Lung (tissue), 12 donors: ENCODE measurements around the gene GET4. TPM values are rescaled to one million over a fixed set of nuclear protein-coding genes. Genes with fewer than 3 reads are reported as not detected.

Source experiments
- ATAC-seq: fragments of 200-7000 bp; cut with Tn5 transposase; one replicate; pipeline ENCODE4 v1.9.1; 2020; ENCODE audit warnings: moderate number of reproducible peaks; ENCODE audit not compliant: insufficient read depth, low FRiP score
- DNase-seq, 3 donors: peaks; one replicate each; pipeline ENCODE4 v3.0.0-alpha.2; 2013 to 2017
- H3K27ac ChIP-seq, 2 donors: one replicate each; pipeline ENCODE4 v1.5.1; 2013; ENCODE audit warnings: mild to moderate bottlenecking in 2 of 2, moderate library complexity in 2 of 2, control low read depth in 1 of 2, inconsistent platforms in 1 of 2, low read depth in 1 of 2, low read length in 1 of 2
- H3K27me3 ChIP-seq, 3 donors: one replicate each; pipeline ENCODE4 v1.5.1; 2013; ENCODE audit warnings: low read length in 2 of 3; ENCODE audit not compliant: control insufficient read depth in 3 of 3, insufficient read depth in 3 of 3
- H3K36me3 ChIP-seq, 4 donors: one replicate each; pipeline ENCODE4 v1.5.1; 2013; ENCODE audit warnings: low read length in 4 of 4, mild to moderate bottlenecking in 1 of 4, moderate library complexity in 1 of 4; ENCODE audit not compliant: control insufficient read depth in 4 of 4, insufficient read depth in 4 of 4
- H3K4me1 ChIP-seq, 5 donors: one replicate each; pipeline ENCODE4 v1.5.1; 2013; ENCODE audit warnings: low read length in 5 of 5, mild to moderate bottlenecking in 2 of 5, moderate library complexity in 1 of 5; ENCODE audit not compliant: control insufficient read depth in 5 of 5, insufficient read depth in 5 of 5
- H3K4me3 ChIP-seq: one replicate; pipeline ENCODE4 v1.5.1; 2013; ENCODE audit warnings: mild to moderate bottlenecking, control low read depth, moderate library complexity
- H3K9ac ChIP-seq, 2 donors: one replicate each; pipeline ENCODE4 v1.5.1; 2013; ENCODE audit warnings: low read length in 2 of 2, control low read depth in 1 of 2; ENCODE audit not compliant: insufficient read depth in 1 of 2
- H3K9me3 ChIP-seq, 4 donors: one replicate each; pipeline ENCODE4 v1.5.1; 2013; ENCODE audit warnings: low read length in 3 of 4, mild to moderate bottlenecking in 1 of 4, moderate library complexity in 1 of 4; ENCODE audit not compliant: control insufficient read depth in 4 of 4, insufficient read depth in 3 of 4
- CTCF ChIP-seq: IDR thresholded peaks from 2 replicates; pipeline ENCODE4 v1.5.1; 2012; ENCODE audit warnings: mild to moderate bottlenecking; ENCODE audit errors: control extremely low read depth, extremely low read depth
- WGBS, 2 donors: extraction: QIAGEN DNeasy Blood & Tissue Kit; methylation state at CpG; one replicate each; pipeline ENCODE4 v1.1.7; 2013; 5-methylcytosine and 5-hydroxymethylcytosine counted together
- polyA plus RNA-seq, 2 donors: library from polyadenylated mRNA; stranded (reverse); fragments of 200-250 nt; gene quantifications; one replicate each; pipeline ENCODE4 v1.2.1, GENCODE V29; 2013
- total RNA-seq, 2 donors: library from RNA; depleted of rRNA in 1 of 2; stranded (reverse); fragments of >200 nt in 1 of 2; gene quantifications; one replicate each; pipeline ENCODE4 v1.2.1, GENCODE V29; 2014 to 2021
- donor health status: control.
- donor health status: control.
- donor health status: Bipolar disorder and iron deficiency.
- donor health status: healthy.
- donor health status: DM: yes; HTN: yes; CAD: no.

Gene GET4
- total and polyA plus RNA-seq, 4 donors, result 34.1 to 41.8 (median 40.0) TPM

DNA sequence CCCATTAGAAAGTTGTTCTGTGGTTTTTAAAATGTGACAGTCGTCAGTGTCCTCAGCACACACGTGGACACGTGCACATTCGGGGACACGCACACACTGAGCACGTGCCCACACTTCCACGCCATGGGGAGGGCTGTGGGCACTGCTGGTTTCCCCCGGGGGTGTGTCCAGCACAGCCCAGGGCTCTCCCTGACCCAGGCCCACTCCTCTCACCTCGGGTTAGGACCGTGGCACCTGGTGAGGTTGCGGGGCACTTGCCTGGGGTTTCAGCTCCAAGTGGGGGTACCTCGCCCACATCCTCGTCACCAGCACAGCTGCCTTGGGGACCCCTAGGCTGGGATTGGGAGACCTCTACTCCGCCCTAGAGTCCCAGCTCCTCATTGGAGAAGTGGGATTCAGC lies 20.7 kb downstream of the GET4 start:
- peaks cover 6 to 65% (median 10%) of the 10 kb centered on the region in 4 donors for H3K36me3 ChIP-seq
- ATAC-seq (no peak), DNase-seq (no peak)
- no peak overlapping the region for H3K27ac ChIP-seq
- no peak for TF ChIP-seq CTCF
- H3K4me1 ChIP-seq, result peaks cover 0 to 14% (median 5%) of the 10 kb centered on the region in 5 donors
- no peaks in the 10 kb centered on the region for H3K27me3 ChIP-seq
- WGBS, 2 donors, result 91 to 92% methylated on average over 14 of the region's 14 CpGs
- no peak overlapping the region for H3K9ac ChIP-seq
- peaks cover 0 to 2% (median 0%) of the 10 kb centered on the region in 4 donors for H3K9me3 ChIP-seq
- no peak overlapping the region for H3K4me3 ChIP-seq

DNA sequence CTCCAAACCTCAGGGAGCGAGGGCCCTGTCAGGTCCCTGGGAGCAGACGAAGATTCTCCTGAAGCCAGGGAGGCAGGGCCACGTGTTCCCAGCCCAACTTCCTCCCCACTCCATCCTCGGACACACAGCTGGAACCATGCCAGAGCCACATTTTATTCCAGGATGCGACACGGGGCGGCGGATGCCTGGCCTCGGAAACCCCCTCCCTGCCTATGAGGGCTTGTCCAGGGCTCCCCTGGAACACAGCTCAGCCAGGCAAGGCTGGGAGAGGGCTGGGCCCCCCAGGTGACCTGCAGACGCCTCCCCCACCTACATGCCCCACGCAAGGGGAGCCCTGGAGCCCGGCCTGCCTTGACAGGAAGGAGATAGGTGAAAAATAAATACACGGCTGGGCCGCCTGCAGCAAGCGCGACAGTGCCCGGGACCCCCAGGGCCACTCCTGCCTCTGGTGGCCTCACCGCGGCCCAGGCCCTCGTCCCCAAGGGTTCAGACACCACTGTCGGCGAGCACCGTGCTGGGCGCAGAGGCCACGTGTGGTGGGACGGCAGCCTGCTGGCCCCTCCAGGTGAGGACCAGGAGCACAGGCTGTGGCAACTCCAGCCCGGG lies 21.5 kb downstream of the GET4 start:
- no peak overlapping the region for H3K9ac ChIP-seq
- DNase-seq (peak; percentile 71 to 83 (median 74)), ATAC-seq (no peak)
- H3K27ac ChIP-seq, result no peak overlapping the region
- peaks cover 0 to 57% (median 9%) of the 10 kb centered on the region in 4 donors for H3K36me3 ChIP-seq
- peaks cover 0 to 14% (median 5%) of the 10 kb centered on the region in 5 donors for H3K4me1 ChIP-seq
- no peaks in the 10 kb centered on the region for H3K27me3 ChIP-seq
- TF ChIP-seq CTCF, result no peak
- H3K4me3 ChIP-seq, result no peak overlapping the region
- peaks cover 0 to 2% (median 0%) of the 10 kb centered on the region in 4 donors for H3K9me3 ChIP-seq
- 68 to 79% methylated on average over 27 of the region's 27 CpGs for WGBS, 2 donors

DNA sequence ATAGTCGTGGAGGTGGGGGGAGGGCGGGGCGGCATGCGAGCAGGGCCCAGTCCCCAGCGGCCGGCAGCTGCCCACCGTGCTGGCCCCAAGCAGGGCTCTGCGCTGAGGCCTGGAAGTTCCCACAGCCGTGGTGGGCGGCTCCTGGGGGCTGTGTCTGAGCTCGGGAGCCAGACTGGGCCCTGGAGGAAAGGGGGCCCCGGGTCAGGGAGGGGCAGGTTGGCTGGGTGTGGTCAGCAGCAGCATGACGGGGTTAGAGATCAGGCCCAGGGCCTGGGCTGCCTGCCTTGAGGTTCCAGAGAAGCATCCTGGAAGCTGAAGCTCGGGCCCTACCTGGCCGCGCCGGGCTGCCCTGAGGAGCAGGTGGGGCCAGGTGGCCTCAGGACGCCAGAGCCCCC lies 22.1 kb downstream of the GET4 start:
- WGBS, 2 donors, result 85 to 86% methylated on average over 18 of the region's 18 CpGs
- H3K4me3 ChIP-seq, result no peak overlapping the region

More for the DNA sequence above, 22.1 kb downstream of the GET4 start:
- ATAC-seq (no peak), DNase-seq (no peak)
- no peaks in the 10 kb centered on the region for H3K27me3 ChIP-seq
- H3K9ac ChIP-seq, result no peak overlapping the region
- no peak overlapping the region for H3K27ac ChIP-seq
- peaks cover 0 to 2% (median 0%) of the 10 kb centered on the region in 4 donors for H3K9me3 ChIP-seq
- peaks cover 0 to 51% (median 6%) of the 10 kb centered on the region in 4 donors for H3K36me3 ChIP-seq
- H3K4me1 ChIP-seq, result peaks cover 0 to 14% (median 5%) of the 10 kb centered on the region in 5 donors
- TF ChIP-seq CTCF, result no peak
